Measurements from ENCODE around the gene GABRB1. TPM values are rescaled to one million over a fixed set of nuclear protein-coding genes. Genes with fewer than 3 reads are reported as not detected.
A peak's percentile ranks its signal among the peaks of the same experiment; 100 is the strongest.

The GABRB1 gene
- total and polyA plus RNA-seq, 8 donors = 0.17 to 0.48 (median 0.32) TPM; not detected in 4

DNA sequence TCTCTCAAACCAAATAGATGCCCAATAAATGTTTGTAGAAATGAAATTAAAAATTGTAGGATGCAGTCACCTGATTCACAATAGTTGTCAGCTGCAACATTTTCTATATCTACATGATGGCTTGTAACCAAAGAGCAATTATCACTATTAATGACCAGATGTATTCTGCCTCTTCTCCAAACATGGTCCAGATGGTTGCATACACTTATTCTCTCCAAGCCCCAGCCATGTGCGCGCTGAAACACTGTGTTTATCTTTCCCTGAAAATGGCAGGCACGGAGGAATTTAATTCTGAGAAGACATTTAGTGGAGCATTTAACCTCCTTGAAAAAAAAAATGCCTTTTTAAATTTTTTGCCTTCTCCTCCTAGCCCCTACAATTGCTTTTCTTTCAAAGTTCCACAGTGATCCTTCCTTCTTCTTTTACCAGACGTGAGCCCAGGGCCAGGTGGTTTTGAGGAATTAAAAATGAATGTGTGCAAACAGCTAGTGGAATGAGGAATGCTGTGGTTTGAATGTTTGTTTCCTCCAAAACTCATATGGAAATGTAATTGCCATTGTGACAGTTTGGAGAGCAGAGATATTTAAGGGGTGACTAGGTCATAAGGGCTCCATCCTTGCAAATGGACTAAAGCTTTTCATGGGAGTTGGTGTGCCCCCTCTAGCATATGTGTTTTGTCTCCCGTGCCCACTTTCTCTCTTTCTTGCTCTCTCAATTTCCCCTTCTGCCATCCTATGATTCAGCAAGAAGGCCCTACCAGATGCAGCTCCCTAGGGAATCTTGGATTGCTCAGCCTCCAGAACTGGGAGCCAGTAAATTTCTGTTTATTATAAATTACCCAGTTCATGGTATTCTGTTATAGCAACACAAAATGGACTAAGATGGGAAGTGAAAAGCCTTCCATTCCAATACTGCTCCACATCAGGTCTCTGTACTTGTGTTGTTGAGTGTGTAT lies 136.0 kb downstream of the GABRB1 start:
- intact Hi-C loops (cut with DNase I) = no loop called here
- ATAC-seq = no peak
- TF ChIP-seq, protein P1, sequence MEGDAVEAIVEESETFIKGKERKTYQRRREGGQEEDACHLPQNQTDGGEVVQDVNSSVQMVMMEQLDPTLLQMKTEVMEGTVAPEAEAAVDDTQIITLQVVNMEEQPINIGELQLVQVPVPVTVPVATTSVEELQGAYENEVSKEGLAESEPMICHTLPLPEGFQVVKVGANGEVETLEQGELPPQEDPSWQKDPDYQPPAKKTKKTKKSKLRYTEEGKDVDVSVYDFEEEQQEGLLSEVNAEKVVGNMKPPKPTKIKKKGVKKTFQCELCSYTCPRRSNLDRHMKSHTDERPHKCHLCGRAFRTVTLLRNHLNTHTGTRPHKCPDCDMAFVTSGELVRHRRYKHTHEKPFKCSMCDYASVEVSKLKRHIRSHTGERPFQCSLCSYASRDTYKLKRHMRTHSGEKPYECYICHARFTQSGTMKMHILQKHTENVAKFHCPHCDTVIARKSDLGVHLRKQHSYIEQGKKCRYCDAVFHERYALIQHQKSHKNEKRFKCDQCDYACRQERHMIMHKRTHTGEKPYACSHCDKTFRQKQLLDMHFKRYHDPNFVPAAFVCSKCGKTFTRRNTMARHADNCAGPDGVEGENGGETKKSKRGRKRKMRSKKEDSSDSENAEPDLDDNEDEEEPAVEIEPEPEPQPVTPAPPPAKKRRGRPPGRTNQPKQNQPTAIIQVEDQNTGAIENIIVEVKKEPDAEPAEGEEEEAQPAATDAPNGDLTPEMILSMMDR (IDR thresholded peaks at IDR 0.05) = no peak
- no peaks in the 10 kb centered on the region for H3K9me3 ChIP-seq
- H3K27me3 ChIP-seq = no peaks in the 10 kb centered on the region
- no peak for DNase-seq
- no peaks in the 10 kb centered on the region for H3K36me3 ChIP-seq
- H3K27ac ChIP-seq = no peak overlapping the region
- H3K4me1 ChIP-seq = no peaks in the 10 kb centered on the region
- H3K4me3 ChIP-seq = no peak overlapping the region

DNA sequence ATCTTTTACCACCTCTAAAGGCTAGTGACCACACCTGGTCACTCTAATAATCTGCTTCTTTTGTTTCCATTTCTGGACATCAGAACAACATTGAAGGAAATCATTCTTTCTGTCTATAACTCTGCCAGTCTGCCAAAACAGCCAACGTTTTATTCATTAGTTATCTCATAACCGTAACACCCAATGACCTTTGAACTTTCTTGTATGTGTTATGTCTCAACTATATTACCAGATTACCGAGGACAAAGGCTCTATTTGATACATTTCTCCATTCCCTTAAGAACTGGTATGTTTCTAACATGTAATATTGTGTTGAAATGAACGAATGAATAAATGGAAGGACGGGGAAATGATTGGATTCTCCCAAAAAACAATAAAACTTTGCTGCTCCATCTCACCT lies 152.7 kb downstream of the GABRB1 start:
- no peaks in the 10 kb centered on the region for H3K27me3 ChIP-seq
- intact Hi-C loops (cut with DNase I) = no loop called here
- H3K9me3 ChIP-seq = no peaks in the 10 kb centered on the region
- DNase-seq = no peak
- TF ChIP-seq, protein P1 (IDR thresholded peaks at IDR 0.05) = no peak
- no peak for ATAC-seq
- H3K4me3 ChIP-seq = no peak overlapping the region
- no peak overlapping the region for H3K27ac ChIP-seq
- H3K36me3 ChIP-seq = no peaks in the 10 kb centered on the region
- no peaks in the 10 kb centered on the region for H3K4me1 ChIP-seq

DNA sequence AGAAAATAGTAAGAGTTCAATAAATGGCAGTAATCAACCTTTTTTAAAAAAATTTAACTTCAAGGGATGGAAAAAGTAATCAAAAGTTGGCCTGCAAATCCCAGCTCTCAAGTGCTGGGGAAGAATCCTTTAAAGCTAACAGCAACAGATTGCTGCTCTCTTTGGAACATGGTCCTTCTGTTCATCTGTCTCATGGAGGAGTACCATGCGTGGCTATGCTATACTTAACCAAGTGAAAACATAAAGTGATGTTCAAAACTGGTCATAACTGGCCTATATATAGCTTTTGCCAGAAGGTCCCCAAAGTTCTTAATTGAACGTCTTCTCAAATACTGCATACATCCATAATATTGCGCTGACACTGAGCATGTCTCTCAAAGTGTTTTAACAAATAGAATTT lies 154.4 kb downstream of the GABRB1 start:
- Histone ChIP-seq H3K36me3 (no peaks in the 10 kb centered on the region), H3K9me3 (no peaks in the 10 kb centered on the region), H3K4me3 (no peak overlapping the region), H3K27me3 (no peaks in the 10 kb centered on the region), H3K27ac (no peak overlapping the region), H3K4me1 (no peaks in the 10 kb centered on the region)
- intact Hi-C loops (cut with DNase I) = no loop called here
- ATAC-seq = no peak
- TF ChIP-seq, protein P1 (IDR thresholded peaks at IDR 0.05) = no peak
- no peak for DNase-seq

DNA sequence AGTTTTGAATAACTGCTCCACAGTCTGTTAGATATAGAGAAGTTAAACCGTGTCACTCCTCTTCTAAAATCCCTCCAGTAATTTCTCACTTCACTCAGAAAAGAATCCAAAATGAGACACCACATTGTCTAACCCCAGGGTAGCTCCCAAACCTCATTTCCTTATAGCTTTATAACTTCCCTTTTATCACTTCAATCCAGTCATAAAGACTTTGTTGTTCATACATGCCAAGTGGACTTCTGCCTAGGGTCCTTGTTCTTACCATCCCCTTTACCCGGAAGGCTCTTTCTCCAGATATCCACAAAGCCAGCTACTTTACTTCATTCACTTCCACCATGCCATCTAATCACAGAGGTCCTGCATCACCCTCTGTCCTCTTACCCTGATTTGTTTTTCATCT lies 156.2 kb downstream of the GABRB1 start:
- intact Hi-C loops (cut with DNase I) = no loop called here
- H3K4me1 ChIP-seq = no peaks in the 10 kb centered on the region
- no peaks in the 10 kb centered on the region for H3K36me3 ChIP-seq

DNA sequence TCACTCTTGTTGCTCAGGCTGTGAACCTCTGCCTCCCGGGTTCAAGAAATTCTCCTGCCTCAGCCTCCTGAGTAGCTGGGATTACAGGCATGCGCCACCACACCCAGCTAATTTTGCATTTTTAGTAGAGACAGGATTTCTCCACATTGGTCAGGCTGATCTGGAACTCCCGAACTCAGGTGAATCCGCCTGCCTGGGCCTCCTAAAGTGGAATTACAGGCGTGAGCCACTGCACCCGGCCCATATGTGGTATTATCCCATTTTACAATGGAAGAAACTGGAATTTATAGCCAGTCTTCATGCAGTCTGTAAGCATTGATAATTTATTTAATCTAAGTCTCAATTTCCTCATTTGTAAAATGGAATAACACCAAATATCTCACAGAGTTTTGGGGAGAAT lies 161.8 kb downstream of the GABRB1 start:
- Histone ChIP-seq H3K9me3 (no peaks in the 10 kb centered on the region), H3K4me3 (no peak overlapping the region), H3K27me3 (no peaks in the 10 kb centered on the region), H3K27ac (no peak overlapping the region), H3K4me1 (no peaks in the 10 kb centered on the region), H3K36me3 (no peaks in the 10 kb centered on the region)
- intact Hi-C loops (cut with DNase I) = no loop called here
- ATAC-seq (no peak), DNase-seq (peak in 1 of 4 donors; percentile 17)
- TF ChIP-seq, protein P1 (IDR thresholded peaks at IDR 0.05) = no peak

More for the DNA sequence above, 156.2 kb downstream of the GABRB1 start:
- Histone ChIP-seq H3K27me3 (no peaks in the 10 kb centered on the region), H3K4me3 (no peak overlapping the region), H3K27ac (no peak overlapping the region), H3K9me3 (no peaks in the 10 kb centered on the region)
- TF ChIP-seq, protein P1 (IDR thresholded peaks at IDR 0.05) = no peak
- no peak for DNase-seq
- no peak for ATAC-seq

Data from left lung (tissue), 10 donors.